Progenitor cell of endocrine pancreas (in vitro differentiated cells): ENCODE data around the gene MXRA7. TPM values are rescaled to one million over a fixed set of nuclear protein-coding genes. Genes with fewer than 3 reads are reported as not detected.

Source experiments
- DNase-seq: peaks from one replicate; pipeline ENCODE4 v3.0.0; 2021; ENCODE audit warnings: low spot score; ENCODE audit not compliant: unreplicated experiment
- H3K27ac Mint-ChIP-seq: 2 replicates; pipeline ENCODE4 v1.8.0; 2021; ENCODE audit warnings: mild to moderate bottlenecking, moderate library complexity, mixed read lengths
- H3K27me3 Mint-ChIP-seq: 2 replicates; pipeline ENCODE4 v1.8.0; 2021; ENCODE audit warnings: mixed read lengths
- H3K36me3 Mint-ChIP-seq: 2 replicates; pipeline ENCODE4 v1.8.0; 2022; ENCODE audit warnings: mixed read lengths; ENCODE audit not compliant: insufficient read depth
- H3K4me1 Mint-ChIP-seq: 2 replicates; pipeline ENCODE4 v1.8.0; 2021; ENCODE audit warnings: low read depth, mixed read lengths
- H3K4me3 Mint-ChIP-seq: 2 replicates; pipeline ENCODE4 v1.8.0; 2021; ENCODE audit warnings: low read depth, mild to moderate bottlenecking, moderate library complexity, mixed read lengths
- H3K9me3 Mint-ChIP-seq: 2 replicates; pipeline ENCODE4 v1.8.0; 2021; ENCODE audit warnings: low read depth, mixed read lengths
- total RNA-seq: library from RNA; stranded (reverse); gene quantifications from 2 replicates; pipeline ENCODE4 v1.2.1, GENCODE V29; 2021
- TF ChIP-seq, protein P1 (sequence below): fragments of 200-600 bp; sonication (generic); IDR thresholded peaks from one replicate; pipeline ENCODE4 v1.5.0; 2021; ENCODE audit warnings: antibody characterized with exemption, mild to moderate bottlenecking; ENCODE audit not compliant: unreplicated experiment

MXRA7 gene
- total RNA-seq, 1 donor from 2014 or later = 94.9 TPM

DNA sequence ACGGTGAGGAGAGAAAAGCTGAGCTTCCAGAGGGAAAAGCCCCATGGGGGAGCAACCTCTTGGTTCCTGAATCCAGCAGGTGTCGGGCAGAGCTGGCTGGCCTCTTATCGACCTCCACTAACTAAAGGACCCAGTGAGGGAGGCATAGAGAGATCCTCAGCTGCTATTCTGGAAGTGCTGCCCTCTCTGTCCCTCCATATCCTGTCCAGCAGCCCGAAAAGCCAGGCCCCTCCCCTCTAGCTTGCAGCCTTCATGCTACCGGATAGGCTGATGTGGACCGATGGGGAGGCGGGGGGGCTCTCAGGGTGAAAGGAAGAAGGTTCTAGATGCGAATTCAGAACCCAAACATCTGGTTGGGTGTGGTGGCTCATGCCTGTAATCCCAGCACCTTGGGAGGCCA lies 24.9 kb downstream of the MXRA7 start:
- no peak overlapping the region for H3K27ac Mint-ChIP-seq
- H3K9me3 Mint-ChIP-seq = no peaks in the 10 kb centered on the region
- peaks cover 10% of the 10 kb centered on the region for H3K36me3 Mint-ChIP-seq
- no peak for DNase-seq
- H3K27me3 Mint-ChIP-seq = no peaks in the 10 kb centered on the region
- H3K4me3 Mint-ChIP-seq = no peak overlapping the region
- peaks cover 11% of the 10 kb centered on the region for H3K4me1 Mint-ChIP-seq
- TF ChIP-seq, protein P1, sequence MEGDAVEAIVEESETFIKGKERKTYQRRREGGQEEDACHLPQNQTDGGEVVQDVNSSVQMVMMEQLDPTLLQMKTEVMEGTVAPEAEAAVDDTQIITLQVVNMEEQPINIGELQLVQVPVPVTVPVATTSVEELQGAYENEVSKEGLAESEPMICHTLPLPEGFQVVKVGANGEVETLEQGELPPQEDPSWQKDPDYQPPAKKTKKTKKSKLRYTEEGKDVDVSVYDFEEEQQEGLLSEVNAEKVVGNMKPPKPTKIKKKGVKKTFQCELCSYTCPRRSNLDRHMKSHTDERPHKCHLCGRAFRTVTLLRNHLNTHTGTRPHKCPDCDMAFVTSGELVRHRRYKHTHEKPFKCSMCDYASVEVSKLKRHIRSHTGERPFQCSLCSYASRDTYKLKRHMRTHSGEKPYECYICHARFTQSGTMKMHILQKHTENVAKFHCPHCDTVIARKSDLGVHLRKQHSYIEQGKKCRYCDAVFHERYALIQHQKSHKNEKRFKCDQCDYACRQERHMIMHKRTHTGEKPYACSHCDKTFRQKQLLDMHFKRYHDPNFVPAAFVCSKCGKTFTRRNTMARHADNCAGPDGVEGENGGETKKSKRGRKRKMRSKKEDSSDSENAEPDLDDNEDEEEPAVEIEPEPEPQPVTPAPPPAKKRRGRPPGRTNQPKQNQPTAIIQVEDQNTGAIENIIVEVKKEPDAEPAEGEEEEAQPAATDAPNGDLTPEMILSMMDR = no peak

DNA sequence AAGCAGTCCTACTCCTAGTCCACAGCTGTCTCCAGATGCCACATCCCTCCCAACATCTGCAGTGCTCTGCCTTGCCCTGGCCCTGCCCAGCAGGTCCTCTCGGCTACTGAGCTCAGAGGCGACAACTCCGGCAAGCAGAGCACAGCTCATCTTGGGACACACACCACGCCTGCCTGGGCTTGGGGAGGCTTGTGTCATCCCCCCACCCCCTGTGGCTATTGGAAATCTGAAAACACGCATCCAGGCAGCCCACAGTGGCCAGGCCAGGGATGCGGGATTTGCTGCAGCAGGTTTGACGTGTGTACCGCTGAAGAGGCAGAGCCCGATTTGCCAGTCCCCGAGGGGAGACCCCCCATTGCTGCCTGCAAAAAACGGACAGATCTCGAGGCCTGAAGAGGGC lies 25.4 kb downstream of the MXRA7 start:
- DNase-seq = no peak
- Mint-ChIP-seq H3K4me3 (no peak overlapping the region), H3K4me1 (peaks cover 11% of the 10 kb centered on the region), H3K27ac (no peak overlapping the region), H3K9me3 (no peaks in the 10 kb centered on the region), H3K27me3 (no peaks in the 10 kb centered on the region), H3K36me3 (peaks cover 10% of the 10 kb centered on the region)
- TF ChIP-seq, protein P1 = no peak

DNA sequence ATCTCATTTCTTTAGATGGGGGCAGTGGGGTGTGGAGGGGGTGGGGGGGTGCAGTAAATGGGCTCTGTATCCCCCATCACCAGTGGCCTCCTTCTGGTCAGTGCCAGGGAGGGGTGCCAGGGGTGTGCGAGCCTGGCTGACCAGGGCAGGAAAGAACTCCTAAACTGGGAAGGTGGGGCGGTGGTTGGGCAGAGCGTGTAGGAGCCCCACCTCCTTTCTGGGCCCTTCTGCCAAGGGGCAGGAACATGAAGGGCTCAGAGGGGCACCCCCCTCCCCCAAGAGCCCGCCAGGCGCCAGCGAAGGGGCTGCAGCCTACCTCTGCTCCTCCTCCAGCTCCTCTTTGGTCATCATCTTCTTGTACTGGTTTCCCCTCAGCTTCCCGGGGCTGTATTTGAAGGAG lies 26.0 kb downstream of the MXRA7 start:
- no peak overlapping the region for H3K4me3 Mint-ChIP-seq
- DNase-seq = no peak
- H3K27ac Mint-ChIP-seq = no peak overlapping the region
- H3K4me1 Mint-ChIP-seq = peaks cover 11% of the 10 kb centered on the region
- H3K36me3 Mint-ChIP-seq = peaks cover 10% of the 10 kb centered on the region
- H3K9me3 Mint-ChIP-seq = no peaks in the 10 kb centered on the region
- TF ChIP-seq, protein P1 = no peak
- H3K27me3 Mint-ChIP-seq = no peaks in the 10 kb centered on the region

DNA sequence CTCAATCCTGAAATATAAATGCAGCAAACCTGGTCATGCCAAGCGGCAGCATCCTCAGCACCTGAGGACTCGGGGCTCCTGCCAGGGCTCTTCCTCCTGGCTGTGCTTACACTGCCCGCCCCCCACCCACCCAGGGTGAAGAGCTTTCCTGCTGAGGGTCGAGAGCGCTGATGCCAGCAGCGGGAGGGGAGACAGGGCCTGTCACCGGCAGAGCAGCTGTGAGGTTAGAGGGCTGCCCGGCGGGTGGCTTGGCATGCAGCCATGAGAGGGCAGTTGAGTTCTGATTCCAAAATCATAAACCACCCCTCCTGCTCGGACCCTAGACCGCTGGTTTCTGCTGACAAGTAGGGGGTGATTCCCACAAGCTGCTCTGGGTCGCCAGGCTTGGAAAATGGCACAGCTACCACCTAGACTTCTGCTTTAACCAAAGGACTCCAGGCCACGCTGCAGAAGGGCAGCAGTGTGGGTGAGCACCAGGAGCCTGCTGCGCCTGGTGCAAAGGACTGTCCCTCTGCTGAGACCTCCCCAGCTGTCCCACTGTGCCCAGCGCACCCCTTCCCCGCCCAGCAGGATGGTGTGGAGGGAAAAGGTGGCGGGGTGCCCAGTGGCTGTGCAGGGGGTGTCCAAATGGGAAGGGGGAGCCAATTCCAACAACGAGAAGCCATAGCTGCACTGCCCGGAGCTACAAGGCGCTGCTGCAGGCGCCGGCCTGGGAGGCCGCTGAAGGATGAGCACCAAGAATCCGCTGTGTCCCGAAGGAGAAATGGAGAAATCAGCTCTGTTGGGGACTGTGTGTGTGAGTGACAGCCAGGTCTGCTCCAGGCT lies 26.6 kb downstream of the MXRA7 start:
- TF ChIP-seq, protein P1 = no peak
- Mint-ChIP-seq H3K27ac (no peak overlapping the region), H3K36me3 (peaks cover 10% of the 10 kb centered on the region), H3K4me3 (no peak overlapping the region), H3K27me3 (no peaks in the 10 kb centered on the region), H3K9me3 (no peaks in the 10 kb centered on the region), H3K4me1 (peaks cover 11% of the 10 kb centered on the region)
- no peak for DNase-seq

DNA sequence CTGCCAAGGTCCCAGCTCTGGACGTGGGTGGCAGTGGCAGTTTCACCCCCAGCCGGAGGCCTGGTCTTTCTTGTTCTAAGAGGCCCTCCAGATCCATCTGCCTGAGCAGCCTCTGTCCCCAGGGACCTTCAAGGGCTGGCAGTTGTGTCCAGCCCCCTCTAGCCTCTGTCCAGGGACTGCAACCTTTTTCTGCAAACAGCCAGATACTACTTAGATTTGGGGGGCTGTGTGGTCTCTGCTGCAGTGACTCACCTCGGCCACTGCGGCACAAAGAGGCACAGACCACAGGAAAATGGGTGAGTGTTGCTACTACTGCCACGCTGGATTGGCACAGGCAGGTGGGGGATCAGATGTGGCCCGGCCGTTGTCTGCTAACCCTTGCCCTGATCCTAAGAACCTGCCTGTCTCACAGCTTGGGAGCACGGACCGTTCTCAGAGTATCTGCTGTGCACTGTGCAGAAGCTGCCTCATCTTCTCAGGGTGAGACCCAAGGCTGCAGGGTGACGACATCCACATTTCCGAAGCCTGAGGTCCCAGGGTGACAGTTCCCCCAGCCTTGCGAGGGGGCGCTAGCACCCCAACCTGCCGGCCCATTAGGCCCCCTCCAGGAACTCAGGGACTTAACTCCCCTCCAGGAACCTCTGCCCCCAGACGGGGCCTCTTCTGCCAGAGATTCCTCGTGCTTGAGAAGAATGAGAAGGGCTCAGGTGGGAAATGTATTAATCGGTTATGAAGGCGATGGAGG lies 27.6 kb downstream of the MXRA7 start:
- DNase-seq = no peak
- TF ChIP-seq, protein P1 = no peak
- Mint-ChIP-seq H3K36me3 (peaks cover 6% of the 10 kb centered on the region), H3K4me1 (peaks cover 7% of the 10 kb centered on the region), H3K4me3 (no peak overlapping the region), H3K9me3 (no peaks in the 10 kb centered on the region), H3K27me3 (no peaks in the 10 kb centered on the region), H3K27ac (no peak overlapping the region)
